SJCRH30 (cell line): ENCODE measurements around the gene FRMPD1. TPM values are rescaled to one million over a fixed set of nuclear protein-coding genes. Genes with fewer than 3 reads are reported as not detected.
A peak's percentile ranks its signal among the peaks of the same experiment; 100 is the strongest.
"Not testable (repeated sequence)": the region's sequence is repeated elsewhere in the genome, so short reads cannot be mapped to it uniquely, and the experiment has no call there.

Experiments
- DNase-seq, 2 experiments: peaks; one replicate each; pipeline ENCODE4 v3.0.0-alpha.2; 2015 to 2020
- H3K27ac ChIP-seq: fragments of 250-450 bp; sonication (Bioruptor Pico); 2 replicates; pipeline ENCODE4 v1.5.1; 2020; ENCODE audit warnings: mild to moderate bottlenecking, moderate library complexity
- H3K27me3 ChIP-seq: fragments of 250-450 bp; sonication (Bioruptor Pico); 2 replicates; pipeline ENCODE4 v1.5.1; 2020; ENCODE audit warnings: mild to moderate bottlenecking, moderate library complexity
- H3K36me3 ChIP-seq: fragments of 250-450 bp; sonication (Bioruptor Pico); 2 replicates; pipeline ENCODE4 v1.5.1; 2020; ENCODE audit warnings: mild to moderate bottlenecking, moderate library complexity
- H3K4me1 ChIP-seq: fragments of 250-450 bp; sonication (Bioruptor Pico); 2 replicates; pipeline ENCODE4 v1.5.1; 2020; ENCODE audit warnings: mild to moderate bottlenecking, moderate library complexity
- H3K4me3 ChIP-seq: fragments of 250-450 bp; sonication (Bioruptor Pico); 2 replicates; pipeline ENCODE4 v1.5.1; 2020; ENCODE audit warnings: mild to moderate bottlenecking, moderate library complexity
- H3K9me3 ChIP-seq: fragments of 250-450 bp; sonication (Bioruptor Pico); replicated peaks from 2 replicates; pipeline ENCODE4 v1.5.1; 2020; ENCODE audit warnings: mild to moderate bottlenecking, moderate library complexity
- total RNA-seq: library from RNA; depleted of rRNA; stranded (reverse); fragments of >200 nt; shearing (Covaris generic); gene quantifications from 2 replicates; pipeline ENCODE4 v1.2.3, GENCODE V29; 2014

FRMPD1 gene
- total RNA-seq, 1 experiment from 2014 or later: 6.6 TPM

DNA sequence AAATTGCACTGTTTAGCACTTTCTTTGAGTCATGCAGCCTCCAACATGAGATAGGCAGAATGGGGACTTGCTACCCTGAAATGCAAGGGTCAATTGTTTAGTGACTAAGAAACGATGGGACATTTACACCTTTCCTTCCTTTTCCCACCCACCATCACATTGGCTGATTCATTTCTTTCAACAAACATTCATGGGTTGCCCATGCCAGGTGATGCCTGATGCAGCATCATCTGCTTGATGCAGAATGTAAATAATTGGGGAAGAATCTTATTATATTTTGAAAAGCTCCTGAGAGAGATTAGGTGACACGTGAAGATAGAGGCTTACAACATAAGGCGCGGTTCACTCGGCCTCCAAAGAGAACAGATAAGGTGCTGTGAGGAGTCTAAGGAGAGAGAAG, 98.4 kb downstream of the FRMPD1 start:
- H3K4me3 ChIP-seq: no peak overlapping the region
- DNase-seq: no peak
- peaks cover 17% of the 10 kb centered on the region for H3K4me1 ChIP-seq
- no peak overlapping the region for H3K27ac ChIP-seq
- no peaks in the 10 kb centered on the region for H3K9me3 ChIP-seq
- H3K36me3 ChIP-seq: no peaks in the 10 kb centered on the region
- H3K27me3 ChIP-seq: no peaks in the 10 kb centered on the region

- Histone ChIP-seq H3K4me1 (peaks cover 9% of the 10 kb centered on the region), H3K27me3 (no peaks in the 10 kb centered on the region), H3K9me3 (no peaks in the 10 kb centered on the region), H3K4me3 (no peak overlapping the region), H3K27ac (no peak overlapping the region), H3K36me3 (no peaks in the 10 kb centered on the region)
- DNase-seq: no peak
Observed at GRCh38 chr9:37751186-37751585, 100.4 kb downstream of the FRMPD1 start.

GRCh38 chr9:37751704-37752103, 101.0 kb downstream of the FRMPD1 start:
- not testable (repeated sequence) for H3K9me3 ChIP-seq, H3K27me3 ChIP-seq, H3K27ac ChIP-seq, H3K4me1 ChIP-seq, H3K36me3 ChIP-seq, H3K4me3 ChIP-seq, DNase-seq

- H3K36me3 ChIP-seq: not testable (repeated sequence)
Observed at GRCh38 chr9:37752112-37752511, 101.4 kb downstream of the FRMPD1 start.

GRCh38 chr9:37752642-37753488, 102.1 kb downstream of the FRMPD1 start:
- Histone ChIP-seq H3K27me3 (no peaks in the 10 kb centered on the region), H3K36me3 (no peaks in the 10 kb centered on the region)
- DNase-seq: no peak

More at GRCh38 chr9:37752112-37752511, 101.4 kb downstream of the FRMPD1 start:
- not testable (repeated sequence) for H3K4me1 ChIP-seq, H3K4me3 ChIP-seq, H3K9me3 ChIP-seq, DNase-seq, H3K27me3 ChIP-seq, H3K27ac ChIP-seq

GRCh38 chr9:37753489-37754190, 102.9 kb downstream of the FRMPD1 start, which contains the start of gene TRMT10B:
TRMT10B (plus strand) TSS chr9:37753805; CDS start chr9:37761932, 8,127 bp downstream.
- DNase-seq: peak; percentile 18 to 36
- H3K4me3 ChIP-seq: peak within 1 kb of the TSS; percentile 54
- H3K9me3 ChIP-seq: no peaks in the 10 kb centered on the region
- H3K27ac ChIP-seq: no peak within 1 kb of the TSS
- H3K4me1 ChIP-seq: no peaks in the 10 kb centered on the region
- H3K36me3 ChIP-seq: no peaks in the 10 kb centered on the region
- no peaks in the 10 kb centered on the region for H3K27me3 ChIP-seq

More at GRCh38 chr9:37752642-37753488, 102.1 kb downstream of the FRMPD1 start:
- H3K4me3 ChIP-seq: peak overlapping the region; percentile 54
- no peaks in the 10 kb centered on the region for H3K4me1 ChIP-seq
- H3K27ac ChIP-seq: no peak overlapping the region
- H3K9me3 ChIP-seq: no peaks in the 10 kb centered on the region

DNA sequence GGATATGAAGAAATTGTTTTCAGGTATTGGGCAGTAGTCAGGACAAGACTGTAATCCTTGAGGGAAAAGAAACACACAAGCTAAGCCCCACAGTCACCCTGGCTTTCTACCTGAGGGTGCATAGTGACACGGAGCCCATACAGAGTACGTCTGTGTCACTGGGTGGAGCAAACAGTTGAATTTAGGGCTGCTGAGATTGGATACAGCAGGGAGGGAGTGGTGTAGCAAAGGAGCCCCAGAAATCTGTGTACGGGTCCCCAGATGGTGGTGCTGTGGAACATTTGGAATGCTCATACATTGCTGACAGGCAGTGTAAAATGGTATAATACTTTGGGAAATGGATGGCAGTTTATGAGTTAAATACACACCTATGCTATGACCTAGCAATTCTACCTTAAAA, 108.0 kb downstream of the FRMPD1 start:
- no peaks in the 10 kb centered on the region for H3K4me1 ChIP-seq
- H3K27ac ChIP-seq: no peak overlapping the region
- no peaks in the 10 kb centered on the region for H3K36me3 ChIP-seq
- no peaks in the 10 kb centered on the region for H3K27me3 ChIP-seq
- no peaks in the 10 kb centered on the region for H3K9me3 ChIP-seq
- DNase-seq: no peak
- no peak overlapping the region for H3K4me3 ChIP-seq

DNA sequence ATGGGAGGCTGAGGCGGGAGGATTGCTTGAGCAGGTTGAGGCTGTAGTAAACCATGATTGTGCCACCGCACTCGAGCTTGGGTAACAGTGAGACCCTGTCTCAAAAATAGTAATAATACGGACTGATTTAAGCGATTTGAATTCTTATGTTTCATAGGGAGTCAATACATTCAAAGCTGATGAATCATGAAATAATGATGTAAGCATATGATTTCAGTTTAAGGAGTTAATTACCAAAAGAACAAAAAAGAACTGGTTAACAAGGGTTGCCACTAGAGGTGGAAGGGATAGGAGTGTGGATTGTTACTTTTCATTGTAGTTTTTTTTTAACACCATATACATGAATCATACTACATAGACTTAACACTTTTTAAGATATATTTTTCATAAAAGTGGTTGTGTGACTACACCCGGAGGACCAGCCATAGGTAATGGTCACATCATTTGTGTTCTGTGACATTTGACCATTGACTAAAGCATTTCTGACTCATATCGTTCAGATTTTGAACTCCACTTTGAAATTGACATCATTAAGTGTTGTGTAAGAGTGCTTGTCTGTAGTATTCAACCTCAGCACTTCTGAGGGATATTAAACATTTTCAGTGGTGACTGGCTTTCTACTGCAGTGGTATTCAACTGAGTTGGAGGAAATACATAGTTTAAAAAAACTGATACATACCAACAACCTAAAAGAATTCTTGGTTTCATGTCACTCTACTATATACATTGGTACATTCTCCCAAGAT, 109.8 kb downstream of the FRMPD1 start:
- Histone ChIP-seq H3K9me3 (no peaks in the 10 kb centered on the region), H3K4me1 (no peaks in the 10 kb centered on the region), H3K4me3 (no peak overlapping the region), H3K27me3 (no peaks in the 10 kb centered on the region), H3K27ac (no peak overlapping the region), H3K36me3 (no peaks in the 10 kb centered on the region)
- DNase-seq: no peak

GRCh38 chr9:37761511-37761910, 110.8 kb downstream of the FRMPD1 start:
- Histone ChIP-seq H3K4me3 (no peak overlapping the region), H3K27me3 (no peaks in the 10 kb centered on the region), H3K4me1 (no peaks in the 10 kb centered on the region), H3K9me3 (no peaks in the 10 kb centered on the region), H3K27ac (no peak overlapping the region), H3K36me3 (no peaks in the 10 kb centered on the region)
- no peak for DNase-seq

GRCh38 chr9:37765263-37765662, 114.5 kb downstream of the FRMPD1 start:
- not testable (repeated sequence) for H3K27ac ChIP-seq, H3K9me3 ChIP-seq, H3K36me3 ChIP-seq, H3K4me1 ChIP-seq, H3K4me3 ChIP-seq, DNase-seq, H3K27me3 ChIP-seq

- H3K27me3 ChIP-seq: no peaks in the 10 kb centered on the region
- no peaks in the 10 kb centered on the region for H3K9me3 ChIP-seq
- no peak overlapping the region for H3K27ac ChIP-seq
- H3K4me1 ChIP-seq: no peaks in the 10 kb centered on the region
- peaks cover 2% of the 10 kb centered on the region; the same call in 1 of the 2 replicates for H3K36me3 ChIP-seq
- DNase-seq: no peak
- no peak overlapping the region for H3K4me3 ChIP-seq
Observed at GRCh38 chr9:37769306-37769705, 118.6 kb downstream of the FRMPD1 start.

- DNase-seq: no peak
- H3K4me3 ChIP-seq: no peak overlapping the region
- no peaks in the 10 kb centered on the region for H3K9me3 ChIP-seq
- H3K4me1 ChIP-seq: no peaks in the 10 kb centered on the region
- no peaks in the 10 kb centered on the region for H3K27me3 ChIP-seq
- H3K27ac ChIP-seq: no peak overlapping the region
- H3K36me3 ChIP-seq: peaks cover 3% of the 10 kb centered on the region; the same call in 1 of the 2 replicates
Observed at GRCh38 chr9:37769995-37770394, 119.2 kb downstream of the FRMPD1 start.

DNA sequence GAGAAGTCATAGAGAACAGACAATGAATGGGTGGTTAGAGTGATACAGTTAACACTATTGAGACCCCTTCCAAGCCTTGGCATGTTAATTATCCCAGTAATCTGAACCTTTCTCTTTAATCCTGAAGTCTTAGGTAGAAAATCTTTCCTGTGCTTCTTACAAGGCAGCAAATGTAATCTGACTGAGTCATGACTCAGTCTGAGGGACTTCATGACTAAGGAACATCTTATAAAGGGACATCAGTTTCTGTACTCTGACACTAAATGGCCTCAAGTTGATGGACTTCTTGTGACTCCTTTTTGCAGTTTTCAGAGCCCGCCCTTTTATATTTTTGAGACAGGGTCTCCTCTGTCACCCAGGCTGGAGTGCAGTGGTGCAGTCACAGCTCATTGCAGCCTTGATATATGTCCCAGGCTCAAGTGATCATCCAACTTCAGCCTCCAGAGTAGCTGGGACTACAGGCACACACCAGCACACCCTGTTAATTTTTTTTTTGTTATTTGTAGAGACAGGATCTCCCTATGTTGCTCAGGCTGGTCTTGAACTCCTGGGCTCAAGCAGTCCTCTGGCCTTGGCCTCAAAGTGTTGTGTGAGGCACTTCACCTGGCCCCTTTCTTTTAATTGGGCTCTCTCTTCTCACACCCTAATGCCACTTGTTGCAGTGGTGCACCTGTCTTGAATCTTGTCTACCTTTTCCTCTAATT, 124.6 kb downstream of the FRMPD1 start:
- no peaks in the 10 kb centered on the region for H3K9me3 ChIP-seq
- H3K27ac ChIP-seq: no peak overlapping the region
- no peak overlapping the region for H3K4me3 ChIP-seq
- no peak for DNase-seq
- no peaks in the 10 kb centered on the region for H3K27me3 ChIP-seq
- peaks cover 23% of the 10 kb centered on the region for H3K36me3 ChIP-seq
- no peaks in the 10 kb centered on the region for H3K4me1 ChIP-seq

- Histone ChIP-seq H3K4me1 (no peaks in the 10 kb centered on the region), H3K4me3 (no peak overlapping the region), H3K9me3 (no peaks in the 10 kb centered on the region), H3K27me3 (no peaks in the 10 kb centered on the region), H3K36me3 (peaks cover 30% of the 10 kb centered on the region), H3K27ac (no peak overlapping the region)
- no peak for DNase-seq
Observed at GRCh38 chr9:37776328-37776727, 125.6 kb downstream of the FRMPD1 start.
